ENCODE results near the gene TCF7L1. TPM values are rescaled to one million over a fixed set of nuclear protein-coding genes. Genes with fewer than 3 reads are reported as not detected.
"Not testable (repeated sequence)": the region's sequence is repeated elsewhere in the genome, so short reads cannot be mapped to it uniquely, and the experiment has no call there.

The TCF7L1 gene
- total RNA-seq, 1 donor from 2014 or later, result 83.8 TPM

DNA sequence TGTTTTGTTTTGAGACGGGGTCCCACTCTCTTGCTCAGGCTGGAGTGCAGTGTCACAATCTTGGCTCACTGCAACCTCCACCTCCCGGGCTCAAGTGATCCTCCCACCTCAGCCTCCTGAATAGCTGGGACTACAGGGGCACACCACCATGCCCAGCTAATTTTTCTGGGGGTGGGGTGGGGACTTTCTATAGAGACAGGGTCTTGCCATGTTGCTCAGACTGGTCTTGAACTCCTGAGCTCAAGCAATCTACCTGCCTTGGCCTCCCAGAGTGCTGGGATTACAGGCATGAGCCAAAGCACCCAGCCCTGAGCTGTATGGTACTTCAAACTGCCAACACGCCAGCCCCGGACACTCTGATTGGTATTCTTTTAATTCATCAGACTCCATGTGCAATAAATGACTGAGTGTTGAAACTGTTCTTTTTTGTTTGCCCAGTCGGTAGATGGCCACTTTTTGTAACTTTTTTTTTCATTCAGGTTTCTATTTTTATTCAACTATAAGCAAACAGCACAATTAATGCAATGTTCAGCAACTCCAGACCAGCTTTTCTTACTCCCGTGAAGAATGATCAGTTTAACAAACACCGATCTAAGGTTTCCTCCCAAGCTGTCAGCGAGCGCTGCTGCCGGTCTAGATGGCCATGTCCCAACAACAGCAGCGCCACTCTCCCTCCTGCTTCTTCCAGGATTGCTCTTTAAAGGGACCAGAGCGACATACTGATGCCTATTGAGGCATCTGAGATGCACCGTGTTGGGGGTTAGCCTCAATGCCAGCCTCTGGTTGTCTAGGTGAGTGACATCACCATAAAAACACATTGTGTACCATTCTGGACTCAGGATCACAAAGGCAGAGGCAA is 207.1 kb downstream of the TCF7L1 start:
- Mint-ChIP-seq H3K27ac (ENCODE audit: unreplicated experiment) (no peak overlapping the region), H3K27me3 (ENCODE audit: unreplicated experiment) (peaks cover 3% of the 10 kb centered on the region), H3K36me3 (ENCODE audit: low read depth, unreplicated experiment) (peaks cover 5% of the 10 kb centered on the region), H3K4me1 (ENCODE audit: unreplicated experiment) (peaks cover 5% of the 10 kb centered on the region), H3K9me3 (ENCODE audit: unreplicated experiment) (no peaks in the 10 kb centered on the region), H3K4me3 (ENCODE audit: unreplicated experiment) (no peak overlapping the region)
- DNase-seq (ENCODE audit: low spot score), result no peak
- TF ChIP-seq, protein P1, sequence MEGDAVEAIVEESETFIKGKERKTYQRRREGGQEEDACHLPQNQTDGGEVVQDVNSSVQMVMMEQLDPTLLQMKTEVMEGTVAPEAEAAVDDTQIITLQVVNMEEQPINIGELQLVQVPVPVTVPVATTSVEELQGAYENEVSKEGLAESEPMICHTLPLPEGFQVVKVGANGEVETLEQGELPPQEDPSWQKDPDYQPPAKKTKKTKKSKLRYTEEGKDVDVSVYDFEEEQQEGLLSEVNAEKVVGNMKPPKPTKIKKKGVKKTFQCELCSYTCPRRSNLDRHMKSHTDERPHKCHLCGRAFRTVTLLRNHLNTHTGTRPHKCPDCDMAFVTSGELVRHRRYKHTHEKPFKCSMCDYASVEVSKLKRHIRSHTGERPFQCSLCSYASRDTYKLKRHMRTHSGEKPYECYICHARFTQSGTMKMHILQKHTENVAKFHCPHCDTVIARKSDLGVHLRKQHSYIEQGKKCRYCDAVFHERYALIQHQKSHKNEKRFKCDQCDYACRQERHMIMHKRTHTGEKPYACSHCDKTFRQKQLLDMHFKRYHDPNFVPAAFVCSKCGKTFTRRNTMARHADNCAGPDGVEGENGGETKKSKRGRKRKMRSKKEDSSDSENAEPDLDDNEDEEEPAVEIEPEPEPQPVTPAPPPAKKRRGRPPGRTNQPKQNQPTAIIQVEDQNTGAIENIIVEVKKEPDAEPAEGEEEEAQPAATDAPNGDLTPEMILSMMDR (IDR thresholded peaks at IDR 0.05; ENCODE audit: unreplicated experiment), result no peak

DNA sequence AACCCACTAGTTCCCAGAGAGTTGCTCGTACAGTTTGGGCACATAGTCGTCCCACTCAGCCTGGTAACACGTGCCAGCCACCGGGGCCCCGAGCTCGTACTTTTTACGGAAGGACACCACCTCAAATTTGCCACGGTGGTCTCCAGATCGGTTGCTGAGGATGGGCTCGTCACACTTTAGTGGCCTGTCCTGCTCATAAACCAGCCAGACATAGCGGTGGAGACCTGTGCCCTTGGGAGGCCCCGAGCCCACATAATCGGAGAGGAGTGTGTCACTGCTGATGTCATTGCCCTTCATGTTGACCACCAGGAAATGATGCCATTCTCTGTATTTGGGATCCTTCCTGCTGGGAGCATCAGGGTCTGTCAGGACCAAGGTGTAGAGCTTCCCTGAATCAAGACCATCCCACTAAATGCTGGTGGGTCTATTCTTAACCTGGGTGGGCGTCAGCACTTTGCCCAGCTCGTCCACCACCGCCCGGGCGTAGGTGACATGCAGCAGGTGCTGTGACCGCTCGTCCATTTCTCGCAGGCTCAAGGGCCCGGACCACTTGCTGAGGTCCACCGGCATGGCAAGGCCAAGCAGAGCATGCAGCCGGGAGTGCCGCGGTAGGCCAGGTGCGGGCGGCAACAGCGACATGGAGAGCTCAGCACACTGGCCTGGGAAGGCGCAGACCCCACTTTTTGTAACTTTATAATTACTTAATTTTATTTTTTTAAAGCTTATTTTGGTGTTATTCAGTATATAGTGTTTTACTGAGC is 208.3 kb downstream of the TCF7L1 start:
- TF ChIP-seq, protein P1 (IDR thresholded peaks at IDR 0.05; ENCODE audit: unreplicated experiment), result no peak
- Mint-ChIP-seq H3K4me3 (ENCODE audit: unreplicated experiment) (no peak overlapping the region), H3K27me3 (ENCODE audit: unreplicated experiment) (peaks cover 3% of the 10 kb centered on the region), H3K36me3 (ENCODE audit: low read depth, unreplicated experiment) (peaks cover 5% of the 10 kb centered on the region), H3K27ac (ENCODE audit: unreplicated experiment) (no peak overlapping the region), H3K9me3 (ENCODE audit: unreplicated experiment) (no peaks in the 10 kb centered on the region), H3K4me1 (ENCODE audit: unreplicated experiment) (peaks cover 5% of the 10 kb centered on the region)
- no peak for DNase-seq (ENCODE audit: low spot score)

DNA sequence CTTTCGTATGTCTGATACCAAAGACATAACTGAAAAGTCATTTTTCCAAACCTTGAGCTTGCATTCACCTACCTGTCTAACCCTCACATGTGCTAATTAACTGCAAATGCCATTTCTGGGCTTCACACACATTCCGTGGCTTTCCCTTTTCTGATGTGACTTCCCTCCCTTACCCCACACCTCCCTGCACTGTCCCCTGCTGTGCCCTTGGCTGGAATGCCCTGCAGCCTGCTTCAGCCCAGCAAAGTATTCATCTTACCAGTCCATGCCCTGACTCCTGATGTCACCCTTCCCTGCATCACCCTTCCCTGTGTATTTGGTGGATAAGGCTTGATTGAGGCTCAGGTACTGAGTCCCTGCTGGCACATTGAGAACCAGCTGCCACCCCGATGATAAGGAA is 209.0 kb downstream of the TCF7L1 start:
- Mint-ChIP-seq H3K9me3 (ENCODE audit: unreplicated experiment) (no peaks in the 10 kb centered on the region), H3K36me3 (ENCODE audit: low read depth, unreplicated experiment) (peaks cover 10% of the 10 kb centered on the region), H3K27ac (ENCODE audit: unreplicated experiment) (no peak overlapping the region), H3K27me3 (ENCODE audit: unreplicated experiment) (peaks cover 3% of the 10 kb centered on the region), H3K4me1 (ENCODE audit: unreplicated experiment) (peaks cover 5% of the 10 kb centered on the region), H3K4me3 (ENCODE audit: unreplicated experiment) (no peak overlapping the region)
- no peak for DNase-seq (ENCODE audit: low spot score)
- TF ChIP-seq, protein P1 (IDR thresholded peaks at IDR 0.05; ENCODE audit: unreplicated experiment), result no peak

DNA sequence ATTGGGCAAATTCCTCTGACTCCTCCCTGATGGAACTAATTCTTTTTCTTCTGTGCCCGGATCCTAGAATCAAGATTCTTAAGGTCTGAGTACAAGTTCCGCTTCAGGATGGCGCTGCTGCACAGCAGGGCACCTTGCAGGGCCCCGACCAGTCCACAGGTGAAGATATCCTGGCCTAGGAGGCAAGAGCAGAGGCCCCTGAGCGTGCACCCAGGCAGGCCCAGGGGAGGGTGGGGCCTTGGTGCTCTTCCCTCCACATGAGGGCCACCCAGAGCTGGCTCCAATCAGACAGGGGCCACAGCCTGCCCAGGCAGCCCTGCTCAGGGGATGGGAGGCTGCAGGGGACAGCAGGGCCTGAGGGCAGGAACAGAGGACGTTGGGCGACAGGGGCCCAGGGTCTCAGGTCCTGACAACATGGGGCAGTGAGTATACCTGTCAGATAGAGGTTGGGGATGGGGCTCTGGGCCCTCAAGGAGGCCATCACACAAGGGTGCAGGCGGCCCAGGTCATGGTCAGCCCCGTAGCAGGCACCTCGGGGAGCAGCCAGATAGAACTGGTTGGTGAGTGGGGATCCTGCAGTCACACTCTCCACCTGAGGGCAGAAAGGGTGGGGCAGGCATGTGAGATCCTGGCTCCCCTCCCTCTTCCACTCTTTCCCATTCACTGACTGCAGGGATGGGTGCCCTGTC is 210.2 kb downstream of the TCF7L1 start:
- not testable (repeated sequence) for H3K4me3 Mint-ChIP-seq (ENCODE audit: unreplicated experiment); H3K27ac Mint-ChIP-seq (ENCODE audit: unreplicated experiment); H3K27me3 Mint-ChIP-seq (ENCODE audit: unreplicated experiment); H3K9me3 Mint-ChIP-seq (ENCODE audit: unreplicated experiment); DNase-seq (ENCODE audit: low spot score); H3K4me1 Mint-ChIP-seq (ENCODE audit: unreplicated experiment)
- peaks cover 15% of the 10 kb centered on the region for H3K36me3 Mint-ChIP-seq (ENCODE audit: low read depth, unreplicated experiment)

DNA sequence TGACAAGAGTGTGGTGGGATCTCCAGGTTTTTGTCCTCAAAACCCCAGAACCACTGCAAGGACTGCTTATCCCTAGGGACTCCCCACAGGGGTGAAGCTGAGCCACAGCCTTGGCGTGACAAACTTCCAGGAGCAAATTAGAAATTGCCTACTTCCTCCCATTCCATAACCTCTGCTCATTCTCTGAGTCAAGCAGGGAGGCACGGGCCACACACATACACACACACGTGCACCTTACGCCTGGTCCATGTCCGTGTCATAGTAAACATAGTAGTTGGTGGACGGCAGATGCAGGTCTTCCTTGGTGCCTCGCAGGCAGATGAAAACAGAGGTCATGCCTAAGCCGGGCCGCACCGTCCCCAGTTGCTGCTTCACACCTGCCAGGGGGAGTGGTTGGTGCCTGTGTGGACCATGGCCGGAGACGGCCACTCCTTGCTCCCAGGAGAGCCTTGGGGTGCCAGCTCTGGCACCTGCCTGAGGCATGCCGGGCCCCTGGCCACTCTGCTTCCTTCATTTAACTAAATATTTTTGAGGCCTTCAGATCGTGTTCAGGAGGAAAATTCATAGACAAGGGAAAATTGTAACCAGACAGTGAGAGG is 211.3 kb downstream of the TCF7L1 start:
- peaks cover 3% of the 10 kb centered on the region for H3K27me3 Mint-ChIP-seq (ENCODE audit: unreplicated experiment)
- DNase-seq (ENCODE audit: low spot score), result no peak
- peaks cover 5% of the 10 kb centered on the region for H3K4me1 Mint-ChIP-seq (ENCODE audit: unreplicated experiment)
- H3K4me3 Mint-ChIP-seq (ENCODE audit: unreplicated experiment), result no peak overlapping the region
- H3K27ac Mint-ChIP-seq (ENCODE audit: unreplicated experiment), result no peak overlapping the region
- no peaks in the 10 kb centered on the region for H3K9me3 Mint-ChIP-seq (ENCODE audit: unreplicated experiment)
- TF ChIP-seq, protein P1 (IDR thresholded peaks at IDR 0.05; ENCODE audit: unreplicated experiment), result no peak
- peaks cover 21% of the 10 kb centered on the region for H3K36me3 Mint-ChIP-seq (ENCODE audit: low read depth, unreplicated experiment)

Measured in endothelial cell (in vitro differentiated cells).